Measurements from ENCODE around the gene LRP3.
A peak's percentile ranks its signal among the peaks of the same experiment; 100 is the strongest.

LRP3 gene

DNA sequence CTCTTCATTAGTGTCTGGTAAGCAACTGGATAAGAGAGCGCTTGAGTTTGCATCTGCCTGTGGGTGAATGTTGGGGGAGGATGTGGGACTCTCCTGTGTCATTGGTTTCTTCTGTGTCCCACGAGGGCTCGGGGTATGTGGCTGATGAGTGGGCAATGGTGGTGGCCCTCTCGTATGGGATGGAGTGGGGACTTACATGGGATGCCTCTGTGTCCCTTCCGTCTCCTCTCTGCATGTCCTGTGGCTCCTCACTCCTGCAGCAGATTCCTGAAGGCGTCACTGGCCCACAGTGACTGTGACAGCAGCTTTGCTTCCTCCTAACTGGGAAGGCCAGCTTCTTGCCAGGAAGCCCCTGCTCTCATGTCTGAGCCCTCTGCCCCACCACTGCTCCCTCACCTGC is 2.6 kb upstream of the LRP3 start:
- Mint-ChIP-seq H3K36me3 (no peaks in the 10 kb centered on the region), H3K9me3 (no peaks in the 10 kb centered on the region), H3K27ac (peak overlapping the region; percentile 42), H3K4me3 (no peak overlapping the region), H3K4me1 (peaks cover 0 to 5% of the 10 kb centered on the region in 2 donors), H3K27me3 (peaks cover 32 to 46% of the 10 kb centered on the region in 2 donors)
- DNase-seq (no peak), ATAC-seq (replicated peaks) (no peak)

- Mint-ChIP-seq H3K27me3 (peaks cover 36 to 51% of the 10 kb centered on the region in 2 donors), H3K4me3 (no peak overlapping the region), H3K36me3 (no peaks in the 10 kb centered on the region)
Measured at GRCh38 chr19:33192010-33192409, 2.1 kb upstream of the LRP3 start.

GRCh38 chr19:33193269-33193864 is 763 bp upstream of the LRP3 start:
- no peak overlapping the region for H3K27ac Mint-ChIP-seq
- H3K4me3 Mint-ChIP-seq, result peak overlapping the region; percentile 66 to 74
- H3K4me1 Mint-ChIP-seq, result peaks cover 0 to 5% of the 10 kb centered on the region in 2 donors
- H3K9me3 Mint-ChIP-seq, result no peaks in the 10 kb centered on the region
- peaks cover 36 to 55% of the 10 kb centered on the region in 2 donors for H3K27me3 Mint-ChIP-seq
- no peaks in the 10 kb centered on the region for H3K36me3 Mint-ChIP-seq
- ATAC-seq (replicated peaks), result no peak
- DNase-seq, result no peak

More at GRCh38 chr19:33192010-33192409, 2.1 kb upstream of the LRP3 start:
- Mint-ChIP-seq H3K27ac (no peak overlapping the region), H3K9me3 (no peaks in the 10 kb centered on the region), H3K4me1 (peaks cover 0 to 5% of the 10 kb centered on the region in 2 donors)
- ATAC-seq (replicated peaks) (no peak), DNase-seq (no peak)

GRCh38 chr19:33194532-33194885 is 379 bp downstream of the LRP3 start:
- no peak for DNase-seq
- Mint-ChIP-seq H3K9me3 (no peaks in the 10 kb centered on the region), H3K4me3 (no peak overlapping the region), H3K36me3 (no peaks in the 10 kb centered on the region), H3K27me3 (peaks cover 43 to 55% of the 10 kb centered on the region in 2 donors), H3K4me1 (peaks cover 0 to 5% of the 10 kb centered on the region in 2 donors), H3K27ac (no peak overlapping the region)
- ATAC-seq (replicated peaks), result peak; percentile 39 to 43

DNA sequence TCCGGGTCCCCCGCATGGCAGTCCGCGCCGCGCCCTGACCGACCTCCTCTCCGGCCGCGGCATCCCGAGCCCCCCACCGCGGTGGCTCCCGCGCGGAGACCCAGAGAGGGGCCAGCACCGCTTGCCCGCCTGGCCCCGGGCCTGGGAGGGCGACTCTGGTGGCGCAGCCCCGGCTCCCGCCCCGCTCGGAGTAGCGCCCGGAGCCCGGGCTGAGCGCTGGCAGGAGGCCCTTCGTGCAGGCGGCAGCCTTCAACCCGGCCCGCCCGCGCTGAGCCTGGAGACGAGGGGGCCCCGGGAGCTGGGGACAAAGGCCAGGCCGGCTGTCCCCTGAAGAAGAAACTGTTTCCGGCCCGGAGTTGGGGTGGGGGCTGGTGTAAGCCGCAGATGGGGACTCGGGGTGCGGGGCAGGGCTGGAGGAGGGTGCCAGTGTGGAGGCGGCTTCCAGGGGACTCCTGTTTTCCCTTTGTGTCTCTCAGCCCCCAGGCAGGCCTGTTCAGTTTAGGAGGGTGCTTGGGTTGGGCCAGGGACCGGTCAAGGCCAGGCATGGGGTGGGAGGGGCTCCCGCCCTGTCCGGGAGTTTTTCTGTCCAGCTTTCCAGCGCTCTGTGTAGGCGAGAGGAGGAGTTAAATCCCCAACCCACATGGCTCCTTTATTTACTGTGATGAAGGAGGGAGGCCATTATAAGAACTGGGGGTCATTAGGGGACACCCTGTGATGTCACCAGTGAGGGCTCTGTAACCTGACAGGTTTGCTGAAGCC is 935 bp downstream of the LRP3 start:
- peaks cover 0 to 5% of the 10 kb centered on the region in 2 donors for H3K4me1 Mint-ChIP-seq
- H3K9me3 Mint-ChIP-seq, result no peaks in the 10 kb centered on the region
- H3K4me3 Mint-ChIP-seq, result peak overlapping the region; percentile 65 to 70
- peaks cover 43 to 55% of the 10 kb centered on the region in 2 donors for H3K27me3 Mint-ChIP-seq
- DNase-seq, result no peak
- H3K36me3 Mint-ChIP-seq, result no peaks in the 10 kb centered on the region
- H3K27ac Mint-ChIP-seq, result no peak overlapping the region
- ATAC-seq (replicated peaks), result peak in 1 of 2 donors; percentile 49

- H3K4me3 Mint-ChIP-seq, result peak overlapping the region in 1 of 2 donors; percentile 65
- no peak for ATAC-seq (replicated peaks)
- peaks cover 0 to 5% of the 10 kb centered on the region in 2 donors for H3K4me1 Mint-ChIP-seq
- DNase-seq, result no peak
- no peaks in the 10 kb centered on the region for H3K9me3 Mint-ChIP-seq
- no peak overlapping the region for H3K27ac Mint-ChIP-seq
- H3K36me3 Mint-ChIP-seq, result no peaks in the 10 kb centered on the region
- peaks cover 37 to 49% of the 10 kb centered on the region in 2 donors for H3K27me3 Mint-ChIP-seq
Measured at GRCh38 chr19:33195645-33196347, 1.7 kb downstream of the LRP3 start.

DNA sequence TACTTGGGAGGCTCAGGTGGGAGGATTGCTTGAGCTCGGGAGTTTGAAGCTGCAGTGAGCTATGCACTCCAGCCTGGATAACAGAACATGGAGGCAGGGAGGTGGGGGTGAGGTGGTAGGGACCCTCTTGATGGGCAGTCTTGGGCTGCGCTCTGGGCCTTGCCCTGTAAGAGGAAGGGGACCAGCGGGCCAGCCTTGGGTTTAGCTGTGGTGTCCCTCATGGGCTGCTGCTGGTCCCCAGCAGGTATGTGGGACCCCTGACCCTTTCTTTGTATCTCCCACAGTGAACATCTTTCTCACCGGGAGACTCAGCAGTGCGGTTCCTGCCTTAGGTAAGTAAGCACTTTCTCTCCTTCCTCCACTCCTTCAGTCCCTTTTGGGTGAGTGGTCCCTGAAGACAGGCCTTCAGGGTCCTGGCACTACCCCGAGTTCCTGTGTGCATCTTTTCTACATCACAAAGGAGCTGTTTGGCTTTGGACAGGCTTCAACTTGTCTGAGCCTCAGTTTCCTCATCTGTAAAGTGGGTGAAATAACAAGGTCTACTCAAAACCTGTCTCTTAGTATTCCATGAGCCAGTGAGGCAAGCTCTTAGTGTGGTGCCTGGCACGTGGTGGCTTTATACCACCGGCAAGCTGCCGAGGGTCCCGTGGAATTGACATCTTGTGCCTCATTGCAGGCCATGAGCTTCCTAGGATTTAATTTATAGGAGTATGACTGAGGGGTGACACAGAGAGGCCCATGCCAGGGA is 2.5 kb downstream of the LRP3 start:
- no peaks in the 10 kb centered on the region for H3K36me3 Mint-ChIP-seq
- H3K4me1 Mint-ChIP-seq, result peaks cover 0 to 5% of the 10 kb centered on the region in 2 donors
- no peak overlapping the region for H3K4me3 Mint-ChIP-seq
- ATAC-seq (replicated peaks) (no peak), DNase-seq (no peak)
- H3K27me3 Mint-ChIP-seq, result peaks cover 34 to 45% of the 10 kb centered on the region in 2 donors
- H3K9me3 Mint-ChIP-seq, result no peaks in the 10 kb centered on the region
- H3K27ac Mint-ChIP-seq, result no peak overlapping the region

DNA sequence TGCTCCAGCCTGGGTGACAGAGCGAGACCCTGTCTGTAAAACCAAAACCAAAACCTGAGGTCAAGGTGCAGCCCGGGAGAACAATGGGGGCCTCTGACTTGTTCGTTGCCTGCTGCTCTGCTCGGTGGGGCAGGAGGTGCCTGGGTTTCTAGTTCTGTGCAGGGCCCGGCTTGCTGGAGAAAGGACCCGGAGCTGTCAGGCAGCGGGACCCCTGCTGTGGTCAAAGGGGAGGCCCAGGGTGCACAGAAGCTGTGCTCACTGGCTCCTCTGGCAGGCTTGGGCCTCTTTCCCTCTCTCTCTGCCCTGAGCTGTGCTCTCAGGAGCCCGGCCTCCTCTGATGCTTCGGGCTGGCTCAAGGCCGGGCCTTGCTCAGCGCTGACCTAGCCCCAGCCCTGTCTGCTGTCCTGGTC is 3.5 kb downstream of the LRP3 start:
- ATAC-seq (replicated peaks) (no peak), DNase-seq (no peak)
- no peak overlapping the region for H3K27ac Mint-ChIP-seq
- no peaks in the 10 kb centered on the region for H3K36me3 Mint-ChIP-seq
- H3K4me1 Mint-ChIP-seq, result peaks cover 0 to 5% of the 10 kb centered on the region in 2 donors
- peaks cover 24 to 35% of the 10 kb centered on the region in 2 donors for H3K27me3 Mint-ChIP-seq
- no peak overlapping the region for H3K4me3 Mint-ChIP-seq
- H3K9me3 Mint-ChIP-seq, result no peaks in the 10 kb centered on the region

- H3K27ac Mint-ChIP-seq, result no peak overlapping the region
Measured at GRCh38 chr19:33198169-33198568, 4.0 kb downstream of the LRP3 start.

DNA sequence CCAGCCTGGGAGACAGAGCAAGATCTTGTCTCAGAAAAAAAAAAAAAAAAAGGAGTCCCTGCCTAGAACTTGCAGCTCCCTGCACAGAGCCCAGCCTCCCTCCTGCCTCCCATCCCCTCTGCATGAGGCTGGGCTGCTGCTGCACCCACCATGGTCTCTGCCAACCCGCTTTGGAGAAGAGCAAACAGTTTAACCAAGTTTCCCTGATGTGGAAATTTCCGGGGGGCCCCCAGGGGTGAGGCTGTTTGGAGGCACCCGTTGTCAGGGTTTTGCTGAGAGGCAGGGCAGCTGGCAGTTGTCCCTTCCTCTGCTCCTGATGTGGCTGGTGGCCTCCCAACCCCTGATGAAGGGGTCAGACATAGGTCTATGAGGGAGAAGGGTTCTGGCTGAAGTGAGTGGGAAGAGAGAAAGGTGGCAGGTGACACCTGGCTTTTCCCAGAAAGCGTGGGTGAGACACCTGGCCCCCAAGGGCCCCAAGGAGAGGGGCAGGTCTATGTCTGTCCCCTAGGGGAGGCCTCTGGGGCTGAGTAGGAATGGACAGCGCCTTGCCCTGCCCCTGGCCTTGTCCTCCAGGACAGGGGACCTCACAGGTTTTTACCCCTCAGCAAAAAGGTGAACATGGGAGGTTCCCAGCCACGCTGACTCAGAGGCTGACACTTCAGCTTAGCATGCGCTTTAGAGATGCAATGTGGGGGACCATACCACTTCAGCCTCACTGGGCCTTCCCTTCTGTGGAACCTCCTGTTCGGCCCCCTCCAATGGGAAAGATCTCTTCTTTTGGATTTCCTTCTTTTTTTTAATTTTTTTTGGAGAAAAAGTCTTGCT is 5.5 kb downstream of the LRP3 start:
- no peaks in the 10 kb centered on the region for H3K36me3 Mint-ChIP-seq
- DNase-seq (no peak), ATAC-seq (replicated peaks) (no peak)
- H3K4me3 Mint-ChIP-seq, result no peak overlapping the region
- peaks cover 0 to 2% of the 10 kb centered on the region in 2 donors for H3K4me1 Mint-ChIP-seq
- no peak overlapping the region for H3K27ac Mint-ChIP-seq
- H3K27me3 Mint-ChIP-seq, result peaks cover 11 to 21% of the 10 kb centered on the region in 2 donors
- H3K9me3 Mint-ChIP-seq, result no peaks in the 10 kb centered on the region

More at GRCh38 chr19:33198169-33198568, 4.0 kb downstream of the LRP3 start:
- DNase-seq (no peak), ATAC-seq (replicated peaks) (no peak)
- H3K4me3 Mint-ChIP-seq, result no peak overlapping the region
- H3K27me3 Mint-ChIP-seq, result peaks cover 18 to 30% of the 10 kb centered on the region in 2 donors
- no peaks in the 10 kb centered on the region for H3K36me3 Mint-ChIP-seq
- H3K4me1 Mint-ChIP-seq, result peaks cover 0 to 5% of the 10 kb centered on the region in 2 donors
- no peaks in the 10 kb centered on the region for H3K9me3 Mint-ChIP-seq

GRCh38 chr19:33201473-33201872 is 7.3 kb downstream of the LRP3 start:
- peaks cover 10 to 11% of the 10 kb centered on the region in 2 donors for H3K27me3 Mint-ChIP-seq
- H3K4me3 Mint-ChIP-seq, result no peak overlapping the region
- H3K4me1 Mint-ChIP-seq, result no peaks in the 10 kb centered on the region
- no peak for ATAC-seq (replicated peaks)
- no peaks in the 10 kb centered on the region for H3K9me3 Mint-ChIP-seq
- no peak for DNase-seq
- no peaks in the 10 kb centered on the region for H3K36me3 Mint-ChIP-seq
- H3K27ac Mint-ChIP-seq, result no peak overlapping the region

- Mint-ChIP-seq H3K27ac (no peak overlapping the region), H3K4me1 (no peaks in the 10 kb centered on the region), H3K9me3 (no peaks in the 10 kb centered on the region), H3K36me3 (no peaks in the 10 kb centered on the region), H3K4me3 (no peak overlapping the region), H3K27me3 (peaks cover 4 to 7% of the 10 kb centered on the region in 2 donors)
- no peak for ATAC-seq (replicated peaks)
- no peak for DNase-seq
Measured at GRCh38 chr19:33201886-33202545, 7.9 kb downstream of the LRP3 start.
